ENCODE results near the gene DOCK2. TPM values are rescaled to one million over a fixed set of nuclear protein-coding genes. Genes with fewer than 3 reads are reported as not detected.

DOCK2 gene
- total RNA-seq, 2 experiments from 2014 or later: 161 to 205 TPM

Small RNA genes within 50 kb of the gene (microRNA-seq; reads per million reads assigned to microRNA genes)
- not detected for gene MIR378E (ENCODE audit: borderline replicate concordance)

Small RNA genes within 50 kb of the gene (small RNA-seq; reads per million reads assigned to genes)
- not detected for gene MIR378E

Other genes with a start within 250 kb of the DOCK2 start
- gene SPDL1, start 53.5 kb upstream of the DOCK2 start, total RNA-seq (2014; rRNA removed; shearing (Covaris generic)): 27.4 and 40.4 TPM in 2 replicates
- gene SPDL1, start 53.5 kb upstream of the DOCK2 start, total RNA-seq (2022): 65.9 and 69.2 TPM in 2 replicates

Data from OCI-LY7 (cell line).